ENCODE data around the gene SLAMF9. TPM values are rescaled to one million over a fixed set of nuclear protein-coding genes. Genes with fewer than 3 reads are reported as not detected.

SLAMF9 gene
- total RNA-seq, 2 donors from 2014 or later = not detected

DNA sequence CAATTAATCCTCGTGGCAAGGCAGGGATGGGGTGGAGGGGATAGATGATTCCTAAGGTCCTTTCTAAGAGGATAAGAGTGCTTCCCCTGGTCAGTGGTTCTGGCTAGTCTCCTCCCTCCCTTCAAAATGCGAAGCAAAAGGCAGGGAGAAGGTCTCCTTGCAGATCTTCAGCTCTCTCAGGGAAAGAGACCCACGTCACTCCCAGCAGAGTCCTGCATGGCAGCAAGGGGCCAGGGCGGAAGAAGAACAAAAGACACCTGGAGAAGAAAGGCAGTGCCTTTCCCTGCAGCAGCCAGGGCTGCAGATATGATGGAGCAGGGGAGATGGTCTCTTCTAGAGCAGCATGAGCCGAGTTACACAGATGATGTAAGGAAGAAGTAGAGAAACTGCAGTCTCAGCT is 29.6 kb upstream of the SLAMF9 start:
- Mint-ChIP-seq H3K27ac (no peak overlapping the region), H3K36me3 (ENCODE audit: low read depth) (no peaks in the 10 kb centered on the region), H3K27me3 (peaks cover 45% of the 10 kb centered on the region), H3K4me3 (no peak overlapping the region), H3K9me3 (no peaks in the 10 kb centered on the region), H3K4me1 (no peaks in the 10 kb centered on the region)
- no peak for ATAC-seq (replicated peaks)

DNA sequence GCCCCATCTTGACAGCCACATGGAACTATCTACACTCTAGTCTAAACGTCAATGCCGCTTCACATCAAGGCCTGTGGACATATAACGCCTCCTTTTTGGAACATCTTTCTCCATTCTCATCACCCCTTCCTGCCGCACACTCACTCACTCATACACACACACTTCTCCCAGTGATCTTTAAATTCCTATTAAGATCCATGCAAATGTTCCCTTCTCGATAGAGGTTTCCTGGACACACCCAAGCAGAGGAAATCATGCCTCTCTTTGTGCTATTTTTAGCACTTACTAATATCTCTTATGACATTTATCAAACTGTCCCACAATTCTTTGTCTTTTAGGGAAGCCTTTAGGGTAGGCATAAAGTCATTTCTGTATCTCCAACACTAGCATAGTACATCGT is 28.2 kb upstream of the SLAMF9 start:
- peaks cover 48% of the 10 kb centered on the region for H3K27me3 Mint-ChIP-seq
- no peaks in the 10 kb centered on the region for H3K36me3 Mint-ChIP-seq (ENCODE audit: low read depth)
- no peak overlapping the region for H3K27ac Mint-ChIP-seq
- ATAC-seq (replicated peaks) = no peak
- H3K4me3 Mint-ChIP-seq = no peak overlapping the region
- no peaks in the 10 kb centered on the region for H3K9me3 Mint-ChIP-seq
- no peaks in the 10 kb centered on the region for H3K4me1 Mint-ChIP-seq

DNA sequence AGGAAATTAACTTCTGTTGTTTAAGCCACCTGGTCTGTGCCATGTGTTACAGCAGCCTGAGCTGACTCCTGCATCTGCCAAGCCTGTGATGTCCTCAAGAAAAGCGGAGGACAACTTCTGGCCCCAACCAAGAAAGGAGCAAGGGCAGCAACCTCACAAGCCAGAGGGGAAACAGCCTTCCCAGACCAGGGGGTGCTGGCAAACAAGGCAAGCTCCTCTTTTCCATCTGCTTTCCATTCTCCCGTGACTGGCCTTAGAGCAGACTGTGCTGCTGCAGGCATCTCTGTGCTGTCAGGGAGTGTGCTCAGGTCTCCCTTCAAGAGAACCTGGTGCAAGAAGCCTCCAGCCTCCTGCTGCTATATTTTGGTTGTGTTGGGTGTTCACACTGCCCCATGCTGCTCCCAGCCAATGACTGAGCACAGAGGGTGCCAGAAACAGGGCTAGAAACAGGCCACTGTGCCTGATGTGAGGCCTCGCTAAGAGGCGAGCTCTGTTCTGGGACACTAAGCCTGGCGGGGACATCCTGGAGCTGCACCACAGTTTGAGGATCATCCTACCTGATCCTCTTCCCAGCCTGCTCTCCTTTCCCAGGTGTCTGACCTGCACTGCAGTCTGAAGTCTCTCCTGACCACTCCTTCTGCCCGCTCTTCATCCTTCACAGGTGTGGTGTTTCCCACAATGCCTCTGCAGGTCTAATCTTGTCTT is 27.5 kb upstream of the SLAMF9 start:
- Mint-ChIP-seq H3K27ac (no peak overlapping the region), H3K9me3 (no peaks in the 10 kb centered on the region), H3K4me1 (no peaks in the 10 kb centered on the region), H3K4me3 (no peak overlapping the region), H3K36me3 (ENCODE audit: low read depth) (no peaks in the 10 kb centered on the region), H3K27me3 (peaks cover 50% of the 10 kb centered on the region)
- ATAC-seq (replicated peaks) = no peak

DNA sequence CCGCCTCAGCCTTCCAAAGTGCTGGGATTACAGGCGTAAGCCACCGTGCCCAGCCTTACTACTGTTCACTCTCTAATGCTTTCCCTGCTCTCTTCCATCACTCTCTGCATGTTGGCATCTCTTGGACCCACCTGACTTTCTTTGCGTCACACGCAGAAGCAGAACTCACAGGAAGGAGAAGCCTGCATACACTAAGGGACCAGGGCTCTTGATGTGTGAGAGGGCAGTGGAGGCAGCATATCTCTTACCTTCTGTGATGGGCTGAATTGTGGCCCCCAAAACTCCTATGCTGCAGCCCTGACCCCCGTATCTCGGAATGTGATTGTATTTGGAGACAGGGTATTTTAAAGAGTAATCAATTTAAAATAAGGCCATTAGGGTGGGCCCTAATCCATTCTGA is 26.7 kb upstream of the SLAMF9 start:
- no peak overlapping the region for H3K4me3 Mint-ChIP-seq
- no peaks in the 10 kb centered on the region for H3K9me3 Mint-ChIP-seq
- no peak overlapping the region for H3K27ac Mint-ChIP-seq
- no peaks in the 10 kb centered on the region for H3K36me3 Mint-ChIP-seq (ENCODE audit: low read depth)
- H3K4me1 Mint-ChIP-seq = no peaks in the 10 kb centered on the region
- no peak for ATAC-seq (replicated peaks)
- peaks cover 48% of the 10 kb centered on the region for H3K27me3 Mint-ChIP-seq

DNA sequence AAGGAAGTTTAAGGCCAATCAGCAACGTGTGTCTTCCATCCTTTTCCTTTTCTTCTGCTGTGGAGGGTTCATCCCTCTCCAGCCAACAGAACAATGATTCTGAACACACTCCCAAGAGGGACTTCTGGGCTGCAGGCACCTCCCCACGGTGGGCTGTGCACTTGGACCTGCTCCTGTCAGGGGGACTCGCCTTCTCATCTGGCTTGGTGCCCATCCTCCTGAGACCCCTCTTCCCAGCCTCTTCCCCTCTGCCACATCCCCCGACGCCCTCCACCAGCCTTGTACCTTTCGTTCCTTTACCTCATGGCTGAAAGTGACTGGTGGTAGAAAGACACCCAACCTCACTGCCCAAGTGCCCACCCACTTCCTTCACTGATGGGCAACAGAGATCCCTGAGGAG is 26.0 kb upstream of the SLAMF9 start:
- no peak for ATAC-seq (replicated peaks)
- H3K36me3 Mint-ChIP-seq (ENCODE audit: low read depth) = no peaks in the 10 kb centered on the region
- H3K4me3 Mint-ChIP-seq = no peak overlapping the region
- H3K9me3 Mint-ChIP-seq = no peaks in the 10 kb centered on the region
- no peak overlapping the region for H3K27ac Mint-ChIP-seq
- H3K4me1 Mint-ChIP-seq = no peaks in the 10 kb centered on the region
- H3K27me3 Mint-ChIP-seq = peaks cover 45% of the 10 kb centered on the region

DNA sequence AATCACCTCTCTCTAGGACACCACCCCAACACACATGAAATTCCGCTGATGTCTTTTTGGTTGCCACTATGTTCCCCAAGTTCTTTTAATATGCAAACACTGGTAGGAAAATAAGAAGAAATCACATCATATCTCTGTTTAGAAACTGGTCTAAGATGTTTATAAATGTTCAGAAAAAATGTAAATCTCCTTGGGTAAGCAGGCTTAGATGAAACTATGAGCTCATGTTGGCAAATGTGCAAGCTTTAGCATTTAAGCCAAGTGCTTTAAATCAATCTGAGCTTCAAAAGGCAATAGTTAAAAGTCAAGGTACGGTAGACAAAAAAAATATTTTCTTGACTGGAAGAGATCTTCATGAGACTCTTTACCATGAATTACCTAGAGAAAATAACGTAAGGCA is 25.2 kb upstream of the SLAMF9 start:
- no peak overlapping the region for H3K4me3 Mint-ChIP-seq
- no peaks in the 10 kb centered on the region for H3K4me1 Mint-ChIP-seq
- H3K36me3 Mint-ChIP-seq (ENCODE audit: low read depth) = no peaks in the 10 kb centered on the region
- no peak for ATAC-seq (replicated peaks)
- H3K9me3 Mint-ChIP-seq = no peaks in the 10 kb centered on the region
- peaks cover 44% of the 10 kb centered on the region for H3K27me3 Mint-ChIP-seq
- H3K27ac Mint-ChIP-seq = no peak overlapping the region

DNA sequence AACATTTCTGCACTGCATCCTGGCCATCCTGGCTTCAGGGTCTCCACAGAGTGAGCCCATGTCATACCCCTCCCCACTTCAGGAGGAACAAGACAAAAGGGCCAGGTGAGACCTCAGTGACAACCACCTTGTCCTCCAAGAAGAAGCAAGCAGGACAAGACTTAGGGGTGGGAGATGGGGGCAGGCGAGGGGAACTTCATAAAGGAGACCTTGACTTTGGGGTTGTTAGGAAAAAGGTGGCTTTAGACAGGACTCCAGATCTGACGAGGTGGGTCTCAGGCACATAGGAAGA is 24.0 kb upstream of the SLAMF9 start:
- H3K9me3 Mint-ChIP-seq = no peaks in the 10 kb centered on the region
- H3K4me3 Mint-ChIP-seq = no peak overlapping the region
- H3K4me1 Mint-ChIP-seq = no peaks in the 10 kb centered on the region
- peaks cover 39% of the 10 kb centered on the region for H3K27me3 Mint-ChIP-seq
- no peak for ATAC-seq (replicated peaks)
- no peak overlapping the region for H3K27ac Mint-ChIP-seq
- H3K36me3 Mint-ChIP-seq (ENCODE audit: low read depth) = no peaks in the 10 kb centered on the region

DNA sequence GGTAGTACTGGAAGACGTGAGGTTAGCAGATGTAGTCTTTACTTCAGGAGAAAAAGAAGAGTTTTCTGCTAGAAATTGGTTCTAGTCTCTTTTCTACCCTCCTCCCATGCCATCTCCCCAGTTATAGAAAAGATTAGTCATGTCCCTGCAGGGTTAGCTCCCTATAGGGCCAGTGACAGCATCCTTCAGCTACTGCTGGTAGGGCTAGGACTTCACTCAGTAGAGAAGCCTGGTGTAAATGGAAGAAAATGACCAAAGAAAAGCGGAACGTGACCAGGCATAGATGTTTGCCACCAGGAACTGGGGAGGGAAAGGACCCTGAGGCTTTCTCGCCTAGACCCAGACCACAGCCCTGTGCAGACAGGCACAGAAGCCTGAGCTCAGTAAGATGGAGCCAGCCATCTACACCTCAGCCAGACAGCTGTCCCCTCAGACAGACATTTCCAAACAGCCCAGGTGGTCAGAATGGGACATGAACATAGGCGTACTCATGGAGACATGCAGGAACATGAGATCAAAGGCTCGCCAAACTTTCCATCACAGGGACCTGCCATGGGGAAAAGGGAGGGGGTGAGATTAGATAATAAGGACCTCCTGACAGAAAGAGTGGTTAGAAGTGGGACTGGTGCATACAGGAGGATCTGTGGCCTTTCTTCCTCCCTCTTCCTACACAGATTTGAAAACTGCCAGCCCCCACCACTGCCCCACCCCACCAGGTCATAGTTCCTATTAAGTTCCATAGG is 23.5 kb upstream of the SLAMF9 start:
- no peaks in the 10 kb centered on the region for H3K36me3 Mint-ChIP-seq (ENCODE audit: low read depth)
- H3K9me3 Mint-ChIP-seq = no peaks in the 10 kb centered on the region
- no peaks in the 10 kb centered on the region for H3K4me1 Mint-ChIP-seq
- ATAC-seq (replicated peaks) = no peak
- no peak overlapping the region for H3K4me3 Mint-ChIP-seq
- H3K27me3 Mint-ChIP-seq = peaks cover 37% of the 10 kb centered on the region
- H3K27ac Mint-ChIP-seq = no peak overlapping the region

DNA sequence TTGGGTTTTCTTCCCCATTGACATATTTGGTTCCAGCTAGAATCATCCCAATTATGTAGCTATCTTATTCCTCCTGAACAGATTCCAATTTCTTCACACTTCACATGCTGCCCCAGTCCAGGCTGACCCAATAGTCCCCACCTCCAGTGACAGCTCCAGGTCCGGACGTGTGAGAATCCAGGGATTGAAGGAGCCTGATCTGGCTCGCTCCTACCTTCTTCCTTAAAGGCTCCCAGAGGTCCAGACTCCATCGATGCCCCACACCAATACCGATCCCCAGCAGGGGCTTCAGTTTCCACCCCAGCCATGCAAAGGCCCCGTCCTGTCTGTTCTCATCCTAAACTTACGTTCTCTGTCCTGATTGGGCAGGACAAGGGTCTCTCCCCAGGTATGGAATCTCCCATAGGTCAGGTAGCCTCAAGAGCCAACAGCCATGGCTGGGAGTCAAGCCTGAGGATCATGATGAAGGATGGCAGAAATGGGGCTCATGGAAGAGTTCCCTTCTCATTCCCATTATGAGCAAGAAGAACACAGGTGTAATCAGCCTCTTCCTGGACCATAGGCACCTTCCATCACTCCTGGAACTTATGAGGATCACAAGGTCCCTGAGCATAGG is 20.4 kb upstream of the SLAMF9 start:
- no peak overlapping the region for H3K4me3 Mint-ChIP-seq
- no peaks in the 10 kb centered on the region for H3K9me3 Mint-ChIP-seq
- H3K27ac Mint-ChIP-seq = no peak overlapping the region
- ATAC-seq (replicated peaks) = no peak
- peaks cover 21% of the 10 kb centered on the region for H3K27me3 Mint-ChIP-seq
- no peaks in the 10 kb centered on the region for H3K36me3 Mint-ChIP-seq (ENCODE audit: low read depth)
- no peaks in the 10 kb centered on the region for H3K4me1 Mint-ChIP-seq

DNA sequence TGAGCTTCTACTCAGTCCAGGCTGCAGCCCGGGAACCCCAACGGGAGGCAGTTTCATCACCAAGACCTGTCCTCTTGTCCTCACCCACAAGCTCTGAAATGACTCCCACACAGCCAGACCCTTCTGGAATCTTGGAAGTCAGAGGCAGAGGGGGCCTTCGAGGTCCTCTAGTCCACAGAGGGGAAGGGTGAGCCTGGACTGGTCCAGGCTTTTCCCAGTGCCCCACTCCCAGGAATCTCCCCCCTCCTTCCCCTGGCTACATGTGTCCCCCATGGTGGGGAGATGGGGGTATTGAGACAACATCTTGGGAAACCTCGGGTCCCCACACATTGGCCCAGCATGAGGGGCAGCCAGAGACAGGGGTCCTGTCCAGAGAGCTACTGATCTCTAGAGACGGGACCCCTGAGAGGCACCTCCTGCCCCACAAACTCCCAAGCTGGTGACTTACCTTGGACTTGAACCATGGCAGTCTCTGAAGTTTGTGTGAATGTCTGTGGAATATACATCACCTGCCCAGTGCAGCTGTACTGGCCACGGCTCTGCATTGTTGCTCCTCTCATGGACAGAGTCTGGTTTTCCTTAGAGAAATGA is 19.4 kb upstream of the SLAMF9 start:
- H3K27ac Mint-ChIP-seq = no peak overlapping the region
- peaks cover 20% of the 10 kb centered on the region for H3K27me3 Mint-ChIP-seq
- ATAC-seq (replicated peaks) = no peak
- no peaks in the 10 kb centered on the region for H3K4me1 Mint-ChIP-seq
- no peaks in the 10 kb centered on the region for H3K9me3 Mint-ChIP-seq
- H3K36me3 Mint-ChIP-seq (ENCODE audit: low read depth) = no peaks in the 10 kb centered on the region
- no peak overlapping the region for H3K4me3 Mint-ChIP-seq

DNA sequence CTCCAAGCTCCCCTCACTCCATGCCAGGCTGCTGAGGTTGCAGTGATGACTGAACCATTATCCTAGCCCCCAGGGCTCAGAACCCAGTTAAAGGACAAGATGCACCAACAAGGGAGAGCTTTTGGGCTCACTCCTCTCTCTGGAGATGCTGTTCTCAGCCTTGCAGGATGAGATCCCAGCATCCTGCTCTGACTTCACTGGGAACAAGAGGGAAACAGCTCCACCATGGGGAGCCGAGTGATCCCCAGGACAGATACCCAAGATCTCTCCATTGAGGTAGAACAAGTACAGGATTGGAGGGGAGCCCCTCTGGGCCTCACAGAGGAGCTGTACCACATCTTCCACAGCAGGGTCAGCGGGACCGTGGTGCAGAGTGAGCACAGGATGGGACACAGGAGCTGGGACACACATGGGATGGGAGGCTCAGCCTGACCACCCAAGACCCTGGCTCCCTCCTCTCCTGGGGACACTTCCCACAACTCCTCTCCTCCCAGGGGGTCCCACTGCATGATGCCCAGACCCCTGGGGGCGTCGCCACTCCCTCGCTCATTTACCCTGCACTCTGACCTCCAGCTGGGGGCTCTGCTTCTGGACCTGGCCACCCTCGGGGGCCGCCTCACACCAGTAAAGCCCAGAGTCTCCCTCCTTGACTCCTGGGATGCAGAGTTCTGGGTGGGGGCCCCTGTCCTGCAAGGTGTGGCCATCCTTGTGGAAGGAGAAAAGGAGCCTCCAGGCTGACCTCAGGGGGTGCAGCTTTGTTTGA is 18.6 kb upstream of the SLAMF9 start:
- Mint-ChIP-seq H3K4me1 (no peaks in the 10 kb centered on the region), H3K27ac (no peak overlapping the region), H3K9me3 (no peaks in the 10 kb centered on the region), H3K4me3 (no peak overlapping the region), H3K27me3 (peaks cover 27% of the 10 kb centered on the region), H3K36me3 (ENCODE audit: low read depth) (no peaks in the 10 kb centered on the region)
- no peak for ATAC-seq (replicated peaks)

DNA sequence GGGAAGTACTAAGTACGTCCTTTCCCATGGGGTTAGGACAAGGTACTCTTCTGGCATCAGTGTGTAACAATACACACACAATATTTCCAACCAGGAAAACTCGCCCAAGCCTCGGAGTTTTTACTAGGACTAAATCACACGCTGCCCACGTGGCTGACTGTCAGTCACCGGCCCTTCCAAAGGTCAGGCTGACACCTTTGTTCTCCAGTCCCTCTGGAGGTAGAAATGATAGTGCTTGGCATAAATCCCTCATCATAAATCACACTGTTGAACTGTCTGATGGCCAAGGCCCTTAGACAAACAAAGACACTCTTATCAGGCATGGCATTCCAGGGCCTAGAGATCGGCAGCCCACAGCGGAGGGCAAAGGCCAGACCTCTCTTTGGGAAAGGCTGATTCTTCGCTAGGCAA is 16.9 kb upstream of the SLAMF9 start:
- no peaks in the 10 kb centered on the region for H3K36me3 Mint-ChIP-seq (ENCODE audit: low read depth)
- no peaks in the 10 kb centered on the region for H3K4me1 Mint-ChIP-seq
- ATAC-seq (replicated peaks) = no peak
- no peak overlapping the region for H3K4me3 Mint-ChIP-seq
- no peak overlapping the region for H3K27ac Mint-ChIP-seq
- H3K27me3 Mint-ChIP-seq = peaks cover 20% of the 10 kb centered on the region
- no peaks in the 10 kb centered on the region for H3K9me3 Mint-ChIP-seq

DNA sequence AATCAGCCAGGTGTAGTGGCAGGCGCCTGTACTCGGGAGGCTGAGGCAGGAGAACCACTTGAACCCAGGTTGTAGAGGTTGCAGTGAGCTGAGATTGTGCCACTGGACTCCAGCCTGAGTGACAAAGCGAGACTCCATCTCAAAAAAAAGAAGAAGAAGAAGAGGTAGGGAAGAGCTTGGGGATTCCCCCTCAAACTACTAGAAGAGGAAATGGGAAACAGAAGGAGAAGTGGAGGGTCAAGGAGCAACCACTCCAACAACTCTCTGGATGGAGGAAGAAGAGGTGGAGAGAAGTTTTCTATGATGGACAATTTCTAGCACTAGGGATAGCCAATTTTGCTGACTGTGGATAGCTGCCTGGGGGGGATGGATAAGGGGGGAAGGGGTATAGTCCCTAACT is 14.9 kb upstream of the SLAMF9 start:
- H3K4me3 Mint-ChIP-seq = no peak overlapping the region
- no peaks in the 10 kb centered on the region for H3K4me1 Mint-ChIP-seq
- peaks cover 29% of the 10 kb centered on the region for H3K27me3 Mint-ChIP-seq
- no peak for ATAC-seq (replicated peaks)
- no peaks in the 10 kb centered on the region for H3K36me3 Mint-ChIP-seq (ENCODE audit: low read depth)
- no peak overlapping the region for H3K27ac Mint-ChIP-seq
- no peaks in the 10 kb centered on the region for H3K9me3 Mint-ChIP-seq

DNA sequence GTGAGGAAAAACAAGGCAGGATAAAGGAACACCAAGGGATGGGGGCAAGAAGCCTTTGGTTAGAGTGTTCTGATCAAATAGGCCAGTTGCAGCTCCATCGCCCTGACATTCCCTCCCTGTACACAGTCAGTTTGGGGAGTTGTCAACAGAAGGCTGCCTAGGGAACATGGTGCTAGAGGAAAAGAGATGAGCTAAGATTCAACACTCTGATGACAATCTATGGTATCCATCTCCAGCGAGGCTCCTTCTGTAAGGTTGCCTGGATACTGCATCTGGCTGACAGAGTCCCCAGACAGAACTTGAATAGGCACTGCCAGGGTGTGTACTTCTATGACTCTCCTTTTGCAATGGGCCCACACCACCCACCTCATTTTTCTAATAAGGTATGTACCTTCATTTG is 11.2 kb upstream of the SLAMF9 start:
- no peak overlapping the region for H3K27ac Mint-ChIP-seq
- H3K4me3 Mint-ChIP-seq = no peak overlapping the region
- H3K4me1 Mint-ChIP-seq = no peaks in the 10 kb centered on the region
- no peaks in the 10 kb centered on the region for H3K9me3 Mint-ChIP-seq
- H3K27me3 Mint-ChIP-seq = peaks cover 25% of the 10 kb centered on the region
- H3K36me3 Mint-ChIP-seq (ENCODE audit: low read depth) = no peaks in the 10 kb centered on the region
- ATAC-seq (replicated peaks) = no peak
